AG04449 (cell line): ENCODE measurements around the gene RAD50.
A peak's percentile ranks its signal among the peaks of the same experiment; 100 is the strongest.

Source experiments
- CTCF ChIA-PET: fragments of 350-600 bp; formaldehyde crosslinking; extraction: SDS; loops from one replicate; lab custom pipeline; 2021; ENCODE audit warnings: antibody characterized with exemption; lab: Yijun Ruan, JAX
- POLR2A ChIA-PET: fragments of 400-600, 350-600 bp; formaldehyde crosslinking; extraction: SDS; loops from one replicate; lab custom pipeline; 2020; ENCODE audit warnings: antibody characterized with exemption, inconsistent platforms; lab: Yijun Ruan, JAX
- DNase-seq: peaks from one replicate; pipeline ENCODE4 v3.0.0-alpha.2; 2010; ENCODE audit warnings: low read depth, low spot score
- H3K4me3 ChIP-seq: 2 replicates; pipeline ENCODE4 v1.5.1; 2011; ENCODE audit warnings: low read depth, mild to moderate bottlenecking, control low read depth, low read length
- TF ChIP-seq, protein P1 (sequence below): IDR thresholded peaks from one replicate; pipeline ENCODE4 v1.5.1; 2011; ENCODE audit warnings: mild to moderate bottlenecking, moderate library complexity, low read length, control low read depth, inconsistent platforms; ENCODE audit not compliant: insufficient read depth; ENCODE audit errors: missing control alignments

RAD50 gene

DNA sequence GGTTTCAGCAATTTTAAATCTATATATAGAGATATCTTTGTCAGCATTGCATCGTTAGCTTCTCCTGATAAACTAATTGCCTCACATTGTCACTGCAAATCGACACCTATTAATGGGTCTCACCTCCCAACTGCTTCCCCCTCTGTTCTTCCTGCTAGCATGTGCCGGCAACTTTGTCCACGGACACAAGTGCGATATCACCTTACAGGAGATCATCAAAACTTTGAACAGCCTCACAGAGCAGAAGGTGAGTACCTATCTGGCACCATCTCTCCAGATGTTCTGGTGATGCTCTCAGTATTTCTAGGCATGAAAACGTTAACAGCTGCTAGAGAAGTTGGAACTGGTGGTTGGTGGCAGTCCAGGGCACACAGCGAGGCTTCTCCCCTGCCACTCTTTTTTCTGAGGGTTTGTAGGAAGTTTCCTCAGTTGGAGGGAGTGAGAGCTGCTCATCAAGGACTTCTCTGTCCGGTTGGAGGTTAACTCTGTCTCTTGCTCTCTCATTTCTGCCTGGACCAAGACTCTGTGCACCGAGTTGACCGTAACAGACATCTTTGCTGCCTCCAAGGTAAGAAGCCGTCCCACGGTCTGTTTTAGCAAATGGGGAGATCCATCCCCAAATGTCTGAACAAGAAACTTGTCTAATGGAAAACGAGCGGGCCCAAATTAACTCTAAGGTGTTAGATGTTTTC, 117.3 kb downstream of the RAD50 start, which contains the start of gene IL4:
IL4 (plus strand) TSS at position 51 of the 692 bp plus-strand sequence; CDS start at position 113, 62 bp downstream.
- TF ChIP-seq, protein P1, sequence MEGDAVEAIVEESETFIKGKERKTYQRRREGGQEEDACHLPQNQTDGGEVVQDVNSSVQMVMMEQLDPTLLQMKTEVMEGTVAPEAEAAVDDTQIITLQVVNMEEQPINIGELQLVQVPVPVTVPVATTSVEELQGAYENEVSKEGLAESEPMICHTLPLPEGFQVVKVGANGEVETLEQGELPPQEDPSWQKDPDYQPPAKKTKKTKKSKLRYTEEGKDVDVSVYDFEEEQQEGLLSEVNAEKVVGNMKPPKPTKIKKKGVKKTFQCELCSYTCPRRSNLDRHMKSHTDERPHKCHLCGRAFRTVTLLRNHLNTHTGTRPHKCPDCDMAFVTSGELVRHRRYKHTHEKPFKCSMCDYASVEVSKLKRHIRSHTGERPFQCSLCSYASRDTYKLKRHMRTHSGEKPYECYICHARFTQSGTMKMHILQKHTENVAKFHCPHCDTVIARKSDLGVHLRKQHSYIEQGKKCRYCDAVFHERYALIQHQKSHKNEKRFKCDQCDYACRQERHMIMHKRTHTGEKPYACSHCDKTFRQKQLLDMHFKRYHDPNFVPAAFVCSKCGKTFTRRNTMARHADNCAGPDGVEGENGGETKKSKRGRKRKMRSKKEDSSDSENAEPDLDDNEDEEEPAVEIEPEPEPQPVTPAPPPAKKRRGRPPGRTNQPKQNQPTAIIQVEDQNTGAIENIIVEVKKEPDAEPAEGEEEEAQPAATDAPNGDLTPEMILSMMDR = no peak
- no peak for DNase-seq
- ChIA-PET POLR2A (interaction anchor here (0.6 kb wide), 1 partner anchor 195 kb away, joined by 3 read pairs; no protein-coding TSS in a partner anchor), CTCF (interaction anchor here (0.6 to 1.2 kb wide), 4 partner anchors 14 to 155 kb away, joined by 3 to 5 read pairs (median 4); partner anchors contain the start of gene IL13)
- no peak within 1 kb of the TSS for H3K4me3 ChIP-seq

- DNase-seq = peak; percentile 91
- H3K4me3 ChIP-seq = no peak overlapping the region
- CTCF ChIA-PET = interaction anchor here (0.8 to 1.2 kb wide), 3 partner anchors 17 to 155 kb away, joined by 3 to 5 read pairs (median 3); partner anchors contain the start of gene IL13
- TF ChIP-seq, protein P1 = no peak
- POLR2A ChIA-PET = interaction anchor here (0.6 kb wide), 1 partner anchor 194 kb away, joined by 3 read pairs; no protein-coding TSS in a partner anchor
Measured at GRCh38 chr5:132674671-132675506, 118.1 kb downstream of the RAD50 start.

GRCh38 chr5:132675936-132676689, 119.3 kb downstream of the RAD50 start:
- CTCF ChIA-PET = interaction anchor here (0.7 to 1.9 kb wide), 6 partner anchors 14 to 289 kb away, joined by 3 to 6 read pairs (median 3); no protein-coding TSS in a partner anchor
- no peak for DNase-seq
- POLR2A ChIA-PET = no interaction called here
- TF ChIP-seq, protein P1 = no peak
- H3K4me3 ChIP-seq = no peak overlapping the region

- CTCF ChIA-PET = interaction anchor here (0.9 to 1.9 kb wide), 7 partner anchors 9 to 290 kb away, joined by 3 to 8 read pairs (median 4); no protein-coding TSS in a partner anchor
- TF ChIP-seq, protein P1 = peak; percentile 6
- POLR2A ChIA-PET = no interaction called here
- peak; percentile 59 for DNase-seq
- no peak overlapping the region for H3K4me3 ChIP-seq
Measured at GRCh38 chr5:132677191-132677590, 120.4 kb downstream of the RAD50 start.

DNA sequence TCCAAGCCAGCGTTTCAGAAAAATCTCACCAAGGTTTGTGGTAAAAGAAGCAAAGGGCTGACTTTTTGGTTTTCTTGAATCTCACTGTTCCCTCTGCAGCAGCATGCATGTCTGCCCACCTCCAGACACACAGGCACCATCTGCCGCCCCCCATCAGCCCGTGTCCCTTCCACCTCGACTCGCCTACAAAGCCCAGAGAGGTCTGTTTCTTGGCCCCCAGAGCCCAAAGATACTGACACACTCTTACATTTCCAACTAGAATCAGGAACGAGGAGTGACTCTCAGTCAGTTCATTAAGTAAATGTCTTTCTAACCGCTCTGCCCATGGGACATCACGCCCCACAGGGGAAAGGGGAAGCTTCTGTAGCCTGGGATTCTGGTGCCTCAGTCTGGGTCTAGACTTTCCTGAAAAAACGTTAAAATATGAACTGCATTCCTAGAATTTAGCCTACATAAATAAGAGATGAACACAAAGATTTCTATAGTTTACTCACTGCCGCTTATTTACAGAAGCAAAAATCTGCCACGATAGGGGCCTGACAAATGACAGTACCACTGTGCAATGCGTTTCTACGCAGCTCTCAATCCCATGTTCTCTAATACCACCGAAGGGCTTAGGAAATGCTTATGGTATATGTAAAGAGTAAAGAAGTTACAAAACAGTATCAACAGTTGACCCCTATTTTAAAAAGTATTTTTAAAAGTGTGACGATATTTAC, 121.1 kb downstream of the RAD50 start:
- CTCF ChIA-PET = interaction anchor here (0.6 to 1.9 kb wide), 6 partner anchors 9 to 291 kb away, joined by 3 to 8 read pairs (median 4); no protein-coding TSS in a partner anchor
- DNase-seq = no peak
- H3K4me3 ChIP-seq = no peak overlapping the region
- POLR2A ChIA-PET = no interaction called here
- TF ChIP-seq, protein P1 = no peak
